Astrocyte (in vitro differentiated cells and primary cell): ENCODE measurements around the gene SCLY.

Source experiments
- CTCF ChIP-seq: IDR thresholded peaks from 2 replicates; pipeline ENCODE4 v1.5.1; 2011; ENCODE audit warnings: low read depth, mild to moderate bottlenecking, inconsistent platforms, low read length, moderate library complexity; ENCODE audit not compliant: insufficient read depth
- EZH2 ChIP-seq: IDR thresholded peaks from 2 replicates; pipeline ENCODE4 v1.6.1; 2012; ENCODE audit warnings: mild to moderate bottlenecking, low read length, inconsistent platforms; ENCODE audit not compliant: insufficient read depth

GRCh38 chr2:238038203-238038602, 22.6 kb upstream of the SCLY start:
- TF ChIP-seq CTCF, result no peak
- TF ChIP-seq EZH2, result no peak
